Measurements from ENCODE around the gene MYCL.

DNA sequence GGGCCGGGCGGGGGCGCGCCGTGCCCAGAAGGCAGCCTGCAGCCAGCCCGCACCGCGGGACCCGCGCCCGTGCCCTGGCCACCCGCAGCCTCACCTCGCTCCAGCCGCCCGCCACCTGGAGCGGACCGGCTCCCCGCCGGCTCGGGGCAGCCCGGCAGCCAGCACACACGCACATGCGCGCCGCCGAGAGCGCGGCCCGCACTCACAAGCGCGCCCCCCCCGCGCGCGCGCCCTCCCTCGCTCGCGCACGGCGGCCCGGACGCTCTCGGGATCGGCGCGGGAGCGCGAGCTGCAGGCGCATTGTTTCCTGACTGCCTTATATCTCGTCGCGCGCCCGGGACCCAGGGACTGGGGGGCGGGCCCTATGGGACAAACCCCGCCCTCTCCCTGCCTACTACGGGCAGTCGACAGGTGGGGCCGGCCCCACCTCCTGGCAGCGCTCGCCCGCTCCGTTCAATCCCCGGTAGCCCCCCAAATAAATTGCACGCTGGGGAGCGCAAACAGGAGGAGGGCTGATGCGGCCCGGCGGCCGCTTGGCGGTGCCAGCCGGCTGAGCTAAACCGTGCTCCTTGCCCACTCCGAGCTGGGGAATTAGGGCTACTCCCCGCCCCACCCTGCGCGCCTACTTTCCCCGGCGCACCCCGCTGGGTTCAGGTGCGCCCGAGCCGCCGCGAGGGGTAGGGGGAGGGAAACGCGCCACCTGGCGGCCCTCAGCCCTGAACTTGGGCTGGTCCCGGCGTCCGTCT, at the start of gene MYCL:
- TF ChIP-seq, protein P1, sequence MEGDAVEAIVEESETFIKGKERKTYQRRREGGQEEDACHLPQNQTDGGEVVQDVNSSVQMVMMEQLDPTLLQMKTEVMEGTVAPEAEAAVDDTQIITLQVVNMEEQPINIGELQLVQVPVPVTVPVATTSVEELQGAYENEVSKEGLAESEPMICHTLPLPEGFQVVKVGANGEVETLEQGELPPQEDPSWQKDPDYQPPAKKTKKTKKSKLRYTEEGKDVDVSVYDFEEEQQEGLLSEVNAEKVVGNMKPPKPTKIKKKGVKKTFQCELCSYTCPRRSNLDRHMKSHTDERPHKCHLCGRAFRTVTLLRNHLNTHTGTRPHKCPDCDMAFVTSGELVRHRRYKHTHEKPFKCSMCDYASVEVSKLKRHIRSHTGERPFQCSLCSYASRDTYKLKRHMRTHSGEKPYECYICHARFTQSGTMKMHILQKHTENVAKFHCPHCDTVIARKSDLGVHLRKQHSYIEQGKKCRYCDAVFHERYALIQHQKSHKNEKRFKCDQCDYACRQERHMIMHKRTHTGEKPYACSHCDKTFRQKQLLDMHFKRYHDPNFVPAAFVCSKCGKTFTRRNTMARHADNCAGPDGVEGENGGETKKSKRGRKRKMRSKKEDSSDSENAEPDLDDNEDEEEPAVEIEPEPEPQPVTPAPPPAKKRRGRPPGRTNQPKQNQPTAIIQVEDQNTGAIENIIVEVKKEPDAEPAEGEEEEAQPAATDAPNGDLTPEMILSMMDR (IDR thresholded peaks at IDR 0.05; ENCODE audit: insufficient read depth, low read depth, low read length) = peak; percentile 30
- TF ChIP-seq EZH2 (IDR thresholded peaks at IDR 0.05; ENCODE audit: insufficient read depth, low read length) = no peak
